Measurements from ENCODE around the gene CLIC4. TPM values are rescaled to one million over a fixed set of nuclear protein-coding genes. Genes with fewer than 3 reads are reported as not detected.

CLIC4 gene
- total and polyA plus RNA-seq, 2 donors (not counting 1 experiment from before 2014, with no cell fraction given): 28.5 to 123 TPM

DNA sequence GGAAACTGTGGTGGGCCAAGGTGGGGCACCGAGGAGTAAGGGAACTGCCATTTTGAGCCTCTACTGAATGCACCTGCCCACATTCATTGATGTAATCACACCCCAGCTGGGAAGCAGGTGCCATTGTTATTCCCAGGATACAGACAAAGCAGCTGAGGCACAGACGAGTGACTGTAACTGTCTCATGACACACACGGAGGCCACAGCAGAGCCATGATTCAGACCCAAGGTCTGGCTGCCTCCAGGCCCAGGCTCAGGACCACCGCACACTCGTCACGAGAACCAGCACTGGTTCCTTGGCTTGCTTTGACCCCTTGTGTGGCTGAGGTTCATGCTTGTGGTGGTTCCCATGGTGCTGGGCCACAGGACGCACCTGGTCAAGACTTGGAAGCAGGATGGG is 45.6 kb upstream of the CLIC4 start:
- CTCF ChIA-PET: interaction anchor here (1.1 to 5.7 kb wide), 3 partner anchors 11 to 135 kb away, joined by 4 to 46 read pairs (median 11); no protein-coding TSS in a partner anchor
- WGBS (ENCODE audit: insufficient coverage): 87% methylated on average over 7 of the region's 7 CpGs

DNA sequence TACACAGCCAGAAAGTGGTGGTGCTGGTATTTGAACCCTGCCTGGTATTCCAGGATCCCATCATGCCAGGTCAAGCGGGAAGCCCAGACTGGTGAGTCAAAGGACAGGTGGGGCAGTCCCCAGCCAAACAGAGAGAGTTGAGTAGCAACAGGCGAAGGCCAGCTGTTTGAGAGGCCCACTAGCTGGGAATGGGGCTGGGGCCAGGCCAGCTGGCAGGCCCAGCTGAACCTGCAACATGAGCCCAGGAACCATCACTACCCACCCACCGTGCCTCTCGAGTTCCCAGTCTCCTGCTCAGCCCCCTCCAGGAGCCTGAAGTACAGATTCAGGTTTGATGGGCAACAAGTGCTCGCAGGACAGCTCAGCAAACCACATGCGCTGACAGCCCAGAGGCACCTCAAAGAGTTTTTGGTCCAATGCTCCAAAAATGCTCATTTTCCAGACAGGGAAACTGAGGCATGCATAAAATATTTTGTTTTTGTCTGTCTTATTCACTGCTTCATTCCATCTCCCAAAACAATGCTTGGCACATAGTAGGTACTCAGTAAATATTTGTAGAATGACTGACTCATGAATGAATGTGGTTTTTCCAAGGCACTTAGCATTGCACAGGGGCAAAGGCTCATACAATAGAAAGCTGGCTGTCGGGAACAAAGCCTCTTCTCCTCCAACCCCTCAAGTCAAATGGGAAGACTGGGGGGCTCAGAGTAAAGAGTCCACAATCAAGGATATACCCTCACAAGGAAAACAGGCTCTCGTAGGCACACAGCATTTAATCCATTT is 42.5 kb upstream of the CLIC4 start:
- Mint-ChIP-seq H3K27ac (no peak overlapping the region), H3K4me3 (no peak overlapping the region), H3K4me1 (peaks cover 7% of the 10 kb centered on the region), H3K27me3 (no peaks in the 10 kb centered on the region), H3K9me3 (ENCODE audit: insufficient read depth) (no peaks in the 10 kb centered on the region)
- Histone ChIP-seq H3K4me3 (ENCODE audit: control extremely low read depth in 1 of 5, extremely low read depth in 1 of 5, insufficient read depth in 1 of 5, low read depth in 2 of 5, low read length in 4 of 5) (no peak overlapping the region), H3K79me2 (ENCODE audit: control insufficient read depth, insufficient read depth, low read length) (no peaks in the 10 kb centered on the region), H4K20me1 (ENCODE audit: control insufficient read depth, insufficient read depth, low read length, poor library complexity, severe bottlenecking) (no peaks in the 10 kb centered on the region), H3K9ac (ENCODE audit: low read length) (no peak overlapping the region), H3K4me2 (replicated peaks; ENCODE audit: low read depth, low read length, poor library complexity, severe bottlenecking) (no peak overlapping the region), H3K4me1 (ENCODE audit: control insufficient read depth in 2 of 2, insufficient read depth in 2 of 2, low read length in 2 of 2) (peaks cover 11% of the 10 kb centered on the region in 2 donors), H3K27me3 (replicated peaks in 1 of 4; ENCODE audit: control extremely low read depth in 1 of 4, control insufficient read depth in 3 of 4, insufficient read depth in 4 of 4, low read length in 3 of 4) (no peaks in the 10 kb centered on the region), H2AFZ (ENCODE audit: insufficient read depth, low read depth, low read length, poor library complexity, severe bottlenecking) (no peak overlapping the region), H3K27ac (ENCODE audit: low read length in 2 of 2) (no peak overlapping the region), H3K36me3 (replicated peaks in 1 of 2; ENCODE audit: control extremely low read depth in 1 of 2, control insufficient read depth in 1 of 2, extremely low read depth in 1 of 2, insufficient read depth in 2 of 2, low read length in 1 of 2) (no peaks in the 10 kb centered on the region), H3K9me3 (ENCODE audit: control extremely low read depth in 1 of 3, control insufficient read depth in 2 of 3, insufficient read depth in 1 of 3, low read length in 2 of 3) (no peaks in the 10 kb centered on the region)
- TF ChIP-seq EZH2 (IDR thresholded peaks at IDR 0.05; ENCODE audit: borderline replicate concordance, insufficient read depth, low read depth, low read length, poor library complexity, severe bottlenecking): no peak
- TF ChIP-seq, protein P1, sequence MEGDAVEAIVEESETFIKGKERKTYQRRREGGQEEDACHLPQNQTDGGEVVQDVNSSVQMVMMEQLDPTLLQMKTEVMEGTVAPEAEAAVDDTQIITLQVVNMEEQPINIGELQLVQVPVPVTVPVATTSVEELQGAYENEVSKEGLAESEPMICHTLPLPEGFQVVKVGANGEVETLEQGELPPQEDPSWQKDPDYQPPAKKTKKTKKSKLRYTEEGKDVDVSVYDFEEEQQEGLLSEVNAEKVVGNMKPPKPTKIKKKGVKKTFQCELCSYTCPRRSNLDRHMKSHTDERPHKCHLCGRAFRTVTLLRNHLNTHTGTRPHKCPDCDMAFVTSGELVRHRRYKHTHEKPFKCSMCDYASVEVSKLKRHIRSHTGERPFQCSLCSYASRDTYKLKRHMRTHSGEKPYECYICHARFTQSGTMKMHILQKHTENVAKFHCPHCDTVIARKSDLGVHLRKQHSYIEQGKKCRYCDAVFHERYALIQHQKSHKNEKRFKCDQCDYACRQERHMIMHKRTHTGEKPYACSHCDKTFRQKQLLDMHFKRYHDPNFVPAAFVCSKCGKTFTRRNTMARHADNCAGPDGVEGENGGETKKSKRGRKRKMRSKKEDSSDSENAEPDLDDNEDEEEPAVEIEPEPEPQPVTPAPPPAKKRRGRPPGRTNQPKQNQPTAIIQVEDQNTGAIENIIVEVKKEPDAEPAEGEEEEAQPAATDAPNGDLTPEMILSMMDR (IDR thresholded peaks at IDR 0.05): no peak
- ChIA-PET CTCF (interaction anchor here (1.2 to 1.6 kb wide), 2 partner anchors 14 to 128 kb away, joined by 5 to 6 read pairs; no protein-coding TSS in a partner anchor), POLR2A (no interaction called here)
- intact Hi-C loops (cut with micrococcal nuclease): no loop called here
- 90% methylated on average over 6 of the region's 8 CpGs for WGBS (ENCODE audit: insufficient coverage)
- no peak for DNase-seq
- ATAC-seq (ENCODE audit: low read depth): no peak

More for the DNA sequence above, 45.6 kb upstream of the CLIC4 start:
- Histone ChIP-seq H3K79me2 (ENCODE audit: control insufficient read depth, insufficient read depth, low read length) (no peaks in the 10 kb centered on the region), H3K9ac (ENCODE audit: low read length) (no peak overlapping the region), H3K9me3 (ENCODE audit: control extremely low read depth in 1 of 3, control insufficient read depth in 2 of 3, insufficient read depth in 1 of 3, low read length in 2 of 3) (peaks cover 0 to 6% (median 0%) of the 10 kb centered on the region in 3 donors), H3K4me1 (ENCODE audit: control insufficient read depth in 2 of 2, insufficient read depth in 2 of 2, low read length in 2 of 2) (peaks cover 19 to 20% of the 10 kb centered on the region in 2 donors), H4K20me1 (ENCODE audit: control insufficient read depth, insufficient read depth, low read length, poor library complexity, severe bottlenecking) (no peaks in the 10 kb centered on the region), H3K4me3 (ENCODE audit: control extremely low read depth in 1 of 5, extremely low read depth in 1 of 5, insufficient read depth in 1 of 5, low read depth in 2 of 5, low read length in 4 of 5) (no peak overlapping the region), H3K4me2 (replicated peaks; ENCODE audit: low read depth, low read length, poor library complexity, severe bottlenecking) (no peak overlapping the region), H3K36me3 (replicated peaks in 1 of 2; ENCODE audit: control extremely low read depth in 1 of 2, control insufficient read depth in 1 of 2, extremely low read depth in 1 of 2, insufficient read depth in 2 of 2, low read length in 1 of 2) (no peaks in the 10 kb centered on the region), H3K27me3 (replicated peaks in 1 of 4; ENCODE audit: control extremely low read depth in 1 of 4, control insufficient read depth in 3 of 4, insufficient read depth in 4 of 4, low read length in 3 of 4) (no peaks in the 10 kb centered on the region), H3K27ac (ENCODE audit: low read length in 2 of 2) (no peak overlapping the region), H2AFZ (ENCODE audit: insufficient read depth, low read depth, low read length, poor library complexity, severe bottlenecking) (no peak overlapping the region)
- Mint-ChIP-seq H3K9me3 (ENCODE audit: insufficient read depth) (no peaks in the 10 kb centered on the region), H3K4me1 (peaks cover 24% of the 10 kb centered on the region), H3K27ac (no peak overlapping the region), H3K27me3 (no peaks in the 10 kb centered on the region), H3K4me3 (no peak overlapping the region)
- intact Hi-C loops (cut with micrococcal nuclease): loop anchor here (5.0 kb wide), 1 partner anchor 33 kb away; no protein-coding TSS in a partner anchor
- no peak for ATAC-seq (ENCODE audit: low read depth)
- DNase-seq: no peak
- no peak for TF ChIP-seq EZH2 (IDR thresholded peaks at IDR 0.05; ENCODE audit: borderline replicate concordance, insufficient read depth, low read depth, low read length, poor library complexity, severe bottlenecking)
- TF ChIP-seq, protein P1 (IDR thresholded peaks at IDR 0.05): no peak
- POLR2A ChIA-PET: no interaction called here

Measured in B cell (primary cell).